Vagina (tissue), 2 donors: ENCODE data around the gene ZNF189. TPM values are rescaled to one million over a fixed set of nuclear protein-coding genes. Genes with fewer than 3 reads are reported as not detected.
A peak's percentile ranks its signal among the peaks of the same experiment; 100 is the strongest.

Experiments
- DNase-seq, 2 donors: peaks; one replicate each; pipeline ENCODE4 v3.0.0-alpha.2; 2017; ENCODE audit errors: extremely low spot score in 2 of 2
- H3K27ac ChIP-seq: fragments of 200-600 bp; sonication (generic); one replicate; pipeline ENCODE4 v1.5.1; 2019
- H3K27me3 ChIP-seq: fragments of 200-600 bp; sonication (generic); one replicate; pipeline ENCODE4 v1.5.1; 2019
- H3K36me3 ChIP-seq, 2 donors: fragments of 200-600 bp; sonication (generic); one replicate each; pipeline ENCODE4 v1.5.1; 2017 to 2019
- H3K4me1 ChIP-seq: fragments of 200-600 bp; sonication (generic); one replicate; pipeline ENCODE4 v1.5.1; 2019
- H3K4me3 ChIP-seq, 2 donors: fragments of 200-600 bp; sonication (generic); 1 replicate in 1 of 2; 2 replicates in 1 of 2; pipeline ENCODE4 v1.5.1; 2016 to 2019
- H3K9me3 ChIP-seq: fragments of 200-600 bp; sonication (generic); one replicate; pipeline ENCODE4 v1.5.1; 2019
- CTCF ChIP-seq, 3 experiments: fragments of 450-650 bp in 2 of 3; fragments of 200-600 bp in 1 of 3; sonication (generic) in 1 of 3; IDR thresholded peaks; one replicate each; pipeline ENCODE4 v1.5.1; 2017 to 2019; ENCODE audit warnings: antibody characterized with exemption in 3 of 3, mild to moderate bottlenecking in 2 of 3, moderate library complexity in 2 of 3
- POLR2A ChIP-seq, 2 donors: fragments of 450-650 bp; IDR thresholded peaks; one replicate each; pipeline ENCODE4 v1.6.1; 2017; ENCODE audit warnings: antibody characterized with exemption in 2 of 2, mild to moderate bottlenecking in 2 of 2, moderate library complexity in 2 of 2
- POLR2AphosphoS5 ChIP-seq, 2 donors: sonication (generic); formaldehyde crosslinking; IDR thresholded peaks; one replicate each; pipeline ENCODE4 v1.9.0; 2017; ENCODE audit warnings: antibody characterized with exemption in 2 of 2, mild to moderate bottlenecking in 2 of 2, low read depth in 1 of 2; ENCODE audit not compliant: insufficient read depth in 1 of 2
- intact Hi-C: fragments of 100-400 bp; cut with DNase I; formaldehyde crosslinking; loops from one replicate; pipeline ENCODE4 v1.15.1; 2023
- total RNA-seq: library from RNA; depleted of rRNA; stranded (reverse); fragments of >200 nt; gene quantifications from one replicate; pipeline ENCODE4 v1.2.3, GENCODE V29; 2016

Gene ZNF189
- total RNA-seq, 1 donor from 2014 or later, result 12.5 TPM

GRCh38 chr9:101398930-101399642 is 435 bp downstream of the ZNF189 start:
- peaks cover 4 to 42% of the 10 kb centered on the region in 2 donors for H3K36me3 ChIP-seq
- intact Hi-C loops, result loop anchor here (10.0 kb wide), 1 partner anchor 136 kb away; the partner anchor contains the start of gene RNF20

GRCh38 chr9:101399643-101399970 is 956 bp downstream of the ZNF189 start:
- Histone ChIP-seq H3K27ac (peak overlapping the region; percentile 87), H3K27me3 (no peaks in the 10 kb centered on the region), H3K4me1 (peaks cover 45% of the 10 kb centered on the region), H3K9me3 (peaks cover 10% of the 10 kb centered on the region), H3K36me3 (peaks cover 4 to 47% of the 10 kb centered on the region in 2 donors), H3K4me3 (peak overlapping the region; percentile 78 to 88)
- TF ChIP-seq POLR2A (IDR thresholded peaks at IDR 0.05) (no peak), CTCF (IDR thresholded peaks at IDR 0.05) (no peak), POLR2AphosphoS5 (IDR thresholded peaks at IDR 0.05; ENCODE audit: insufficient read depth in 1 of 2, low read depth in 1 of 2) (no peak)
- no peak for DNase-seq
- intact Hi-C loops, result loop anchor here (10.0 kb wide), 1 partner anchor 135 kb away; the partner anchor contains the start of gene RNF20

More at GRCh38 chr9:101398930-101399642, 435 bp downstream of the ZNF189 start:
- Histone ChIP-seq H3K27ac (peak overlapping the region; percentile 87), H3K4me3 (peak overlapping the region; percentile 78 to 88), H3K9me3 (peaks cover 8% of the 10 kb centered on the region), H3K27me3 (no peaks in the 10 kb centered on the region), H3K4me1 (peaks cover 45% of the 10 kb centered on the region)
- TF ChIP-seq CTCF (IDR thresholded peaks at IDR 0.05) (no peak), POLR2A (IDR thresholded peaks at IDR 0.05) (no peak), POLR2AphosphoS5 (IDR thresholded peaks at IDR 0.05; ENCODE audit: insufficient read depth in 1 of 2, low read depth in 1 of 2) (no peak)
- no peak for DNase-seq

- Histone ChIP-seq H3K27me3 (no peaks in the 10 kb centered on the region), H3K4me3 (peak overlapping the region; percentile 78 to 88), H3K9me3 (peaks cover 13% of the 10 kb centered on the region), H3K27ac (no peak overlapping the region), H3K4me1 (peaks cover 45% of the 10 kb centered on the region), H3K36me3 (peaks cover 4 to 52% of the 10 kb centered on the region in 2 donors)
- intact Hi-C loops, result no loop called here
- TF ChIP-seq CTCF (IDR thresholded peaks at IDR 0.05) (no peak), POLR2A (IDR thresholded peaks at IDR 0.05) (no peak), POLR2AphosphoS5 (IDR thresholded peaks at IDR 0.05; ENCODE audit: insufficient read depth in 1 of 2, low read depth in 1 of 2) (no peak)
- DNase-seq, result no peak
Measured at GRCh38 chr9:101400120-101400519, 1.5 kb downstream of the ZNF189 start.

- peaks cover 42% of the 10 kb centered on the region for H3K9me3 ChIP-seq
- H3K27ac ChIP-seq, result no peak overlapping the region
- no peaks in the 10 kb centered on the region for H3K27me3 ChIP-seq
- intact Hi-C loops, result no loop called here
- peaks cover 10 to 88% of the 10 kb centered on the region in 2 donors for H3K36me3 ChIP-seq
- no peak overlapping the region for H3K4me3 ChIP-seq
- no peak for DNase-seq
- TF ChIP-seq POLR2AphosphoS5 (IDR thresholded peaks at IDR 0.05; ENCODE audit: insufficient read depth in 1 of 2, low read depth in 1 of 2) (no peak), POLR2A (IDR thresholded peaks at IDR 0.05) (no peak), CTCF (IDR thresholded peaks at IDR 0.05) (no peak)
- peaks cover 24% of the 10 kb centered on the region for H3K4me1 ChIP-seq
Measured at GRCh38 chr9:101403516-101404285, 5.0 kb downstream of the ZNF189 start.
